Tibial nerve (tissue), 4 donors: Measurements from ENCODE around the gene BBS10. TPM values are rescaled to one million over a fixed set of nuclear protein-coding genes. Genes with fewer than 3 reads are reported as not detected.
"Not testable (repeated sequence)": the region's sequence is repeated elsewhere in the genome, so short reads cannot be mapped to it uniquely, and the experiment has no call there.

ENCODE experiments used
- DNase-seq, 2 donors: peaks; one replicate each; pipeline ENCODE4 v3.0.0-alpha.2; 2019; ENCODE audit warnings: low spot score in 2 of 2
- H3K27ac ChIP-seq, 4 donors: fragments of 200-600 bp; sonication (generic) in 3 of 4; one replicate each; pipeline ENCODE4 v1.5.1; 2017 to 2019; ENCODE audit warnings: mild to moderate bottlenecking in 1 of 4
- H3K27me3 ChIP-seq, 2 donors: fragments of 200-600 bp; sonication (generic) in 1 of 2; one replicate each; pipeline versions ENCODE4 v1.5.1 to v1.6.0; 2017 to 2019
- H3K36me3 ChIP-seq, 3 donors: fragments of 200-600 bp; sonication (generic); one replicate each; pipeline ENCODE4 v1.5.1; 2018 to 2019
- H3K4me1 ChIP-seq, 4 donors: fragments of 200-600 bp; sonication (generic) in 3 of 4; one replicate each; pipeline ENCODE4 v1.5.1; 2017 to 2019
- H3K4me3 ChIP-seq, 4 donors: fragments of 200-600 bp; sonication (generic) in 3 of 4; one replicate each; pipeline ENCODE4 v1.5.1; 2017 to 2019; ENCODE audit warnings: mild to moderate bottlenecking in 1 of 4, moderate library complexity in 1 of 4
- H3K9me3 ChIP-seq, 4 donors: fragments of 200-600 bp; sonication (generic) in 3 of 4; one replicate each; pipeline ENCODE4 v1.5.1; 2017 to 2019
- CTCF ChIP-seq, 5 experiments: fragments of 200-600 bp in 3 of 5; fragments of 450-650 bp in 2 of 5; sonication (generic) in 3 of 5; IDR thresholded peaks; one replicate each; pipeline ENCODE4 v1.5.1; 2016 to 2019; ENCODE audit warnings: antibody characterized with exemption in 5 of 5, mild to moderate bottlenecking in 3 of 5, moderate library complexity in 2 of 5
- EP300 ChIP-seq, 2 donors: sonication (generic); formaldehyde crosslinking; IDR thresholded peaks; one replicate each; pipeline ENCODE4 v1.6.1; 2017; ENCODE audit warnings: antibody characterized with exemption in 2 of 2, mild to moderate bottlenecking in 1 of 2
- POLR2A ChIP-seq, 2 donors: fragments of 450-650 bp; IDR thresholded peaks; one replicate each; pipeline ENCODE4 v1.6.1; 2017; ENCODE audit warnings: antibody characterized with exemption in 2 of 2, mild to moderate bottlenecking in 2 of 2, moderate library complexity in 2 of 2
- WGBS, 2 donors: methylation state at CpG; one replicate each; pipeline ENCODE4 v1.1.5; 2018; 5-methylcytosine and 5-hydroxymethylcytosine counted together
- total RNA-seq, 4 donors: library from RNA; depleted of rRNA; stranded (reverse); fragments of >200 nt; gene quantifications; one replicate each; pipeline ENCODE4 v1.1.0, GENCODE V29; 2016

The BBS10 gene
- total RNA-seq, 4 donors from 2014 or later, result 10.8 to 22.0 (median 17.6) TPM

- Histone ChIP-seq H3K27me3 (no peaks in the 10 kb centered on the region), H3K4me1 (no peaks in the 10 kb centered on the region), H3K4me3 (no peak overlapping the region), H3K27ac (no peak overlapping the region), H3K9me3 (no peaks in the 10 kb centered on the region), H3K36me3 (peaks cover 0 to 58% (median 11%) of the 10 kb centered on the region in 3 donors)
- no peak for DNase-seq
- TF ChIP-seq EP300 (IDR thresholded peaks at IDR 0.05) (no peak), POLR2A (IDR thresholded peaks at IDR 0.05) (no peak), CTCF (IDR thresholded peaks at IDR 0.05) (no peak)
- WGBS, 2 donors, result 96 to 98% methylated on average over 1 of the region's 1 CpG
Observed at GRCh38 chr12:76379261-76379660, 31.0 kb upstream of the BBS10 start.

- H3K4me1 ChIP-seq, H3K9me3 ChIP-seq, H3K27me3 ChIP-seq, DNase-seq, H3K27ac ChIP-seq, H3K4me3 ChIP-seq: not testable (repeated sequence)
- 91 to 100% methylated on average over 1 of the region's 1 CpG for WGBS, 2 donors
- H3K36me3 ChIP-seq, result peaks cover 0 to 60% (median 11%) of the 10 kb centered on the region in 3 donors
Observed at GRCh38 chr12:76376876-76377275, 28.7 kb upstream of the BBS10 start.

- H3K36me3 ChIP-seq, result peaks cover 0 to 65% (median 11%) of the 10 kb centered on the region in 3 donors
- H3K27ac ChIP-seq, result no peak overlapping the region
- no peak overlapping the region for H3K4me3 ChIP-seq
- H3K4me1 ChIP-seq, result no peaks in the 10 kb centered on the region
- no peaks in the 10 kb centered on the region for H3K9me3 ChIP-seq
- H3K27me3 ChIP-seq, result no peaks in the 10 kb centered on the region
- no peak for TF ChIP-seq EP300 (IDR thresholded peaks at IDR 0.05)
- DNase-seq, result no peak
Observed at GRCh38 chr12:76375939-76376338, 27.7 kb upstream of the BBS10 start.

- no peak for TF ChIP-seq POLR2A (IDR thresholded peaks at IDR 0.05)
- no peak for TF ChIP-seq EP300 (IDR thresholded peaks at IDR 0.05)
- no peak for TF ChIP-seq CTCF (IDR thresholded peaks at IDR 0.05)
- 90% methylated on average over 1 of the region's 1 CpG for WGBS, 2 donors
- H3K4me3 ChIP-seq, result no peak overlapping the region
- no peak overlapping the region for H3K27ac ChIP-seq
- H3K27me3 ChIP-seq, result no peaks in the 10 kb centered on the region
- H3K36me3 ChIP-seq, result peaks cover 0 to 69% (median 11%) of the 10 kb centered on the region in 3 donors
- no peaks in the 10 kb centered on the region for H3K9me3 ChIP-seq
- H3K4me1 ChIP-seq, result no peaks in the 10 kb centered on the region
- no peak for DNase-seq
Observed at GRCh38 chr12:76375470-76375869, 27.3 kb upstream of the BBS10 start.

- H3K27me3 ChIP-seq, result no peaks in the 10 kb centered on the region
- H3K4me1 ChIP-seq, result no peaks in the 10 kb centered on the region
- H3K9me3 ChIP-seq, result no peaks in the 10 kb centered on the region
- DNase-seq, result no peak
- no peak overlapping the region for H3K27ac ChIP-seq
- no peak overlapping the region for H3K4me3 ChIP-seq
- 91 to 92% methylated on average over 1 of the region's 1 CpG for WGBS, 2 donors
- TF ChIP-seq POLR2A (IDR thresholded peaks at IDR 0.05), result no peak
- peaks cover 0 to 79% (median 11%) of the 10 kb centered on the region in 3 donors for H3K36me3 ChIP-seq
Observed at GRCh38 chr12:76374386-76375020, 26.3 kb upstream of the BBS10 start.

- TF ChIP-seq POLR2A (IDR thresholded peaks at IDR 0.05) (no peak), CTCF (IDR thresholded peaks at IDR 0.05) (no peak), EP300 (IDR thresholded peaks at IDR 0.05) (no peak)
- WGBS, 2 donors, result 95 to 97% methylated on average over 1 of the region's 1 CpG
- Histone ChIP-seq H3K27me3 (no peaks in the 10 kb centered on the region), H3K27ac (no peak overlapping the region), H3K4me3 (no peak overlapping the region), H3K36me3 (peaks cover 0 to 84% (median 5%) of the 10 kb centered on the region in 3 donors), H3K9me3 (peaks cover 0 to 8% (median 1%) of the 10 kb centered on the region in 4 donors), H3K4me1 (no peaks in the 10 kb centered on the region)
- DNase-seq, result no peak
Observed at GRCh38 chr12:76368230-76368629, 20.0 kb upstream of the BBS10 start.

- Histone ChIP-seq H3K4me1 (no peaks in the 10 kb centered on the region), H3K4me3 (no peak overlapping the region), H3K9me3 (peaks cover 0 to 8% (median 1%) of the 10 kb centered on the region in 4 donors), H3K27me3 (no peaks in the 10 kb centered on the region), H3K36me3 (peaks cover 0 to 73% (median 5%) of the 10 kb centered on the region in 3 donors), H3K27ac (no peak overlapping the region)
- WGBS, 2 donors, result 94 to 97% methylated on average over 1 of the region's 1 CpG
- DNase-seq, result no peak
- TF ChIP-seq EP300 (IDR thresholded peaks at IDR 0.05) (no peak), POLR2A (IDR thresholded peaks at IDR 0.05) (no peak), CTCF (IDR thresholded peaks at IDR 0.05) (no peak)
Observed at GRCh38 chr12:76366163-76366562, 17.9 kb upstream of the BBS10 start.

GRCh38 chr12:76364131-76364530 is 15.9 kb upstream of the BBS10 start:
- H3K4me3 ChIP-seq, H3K4me1 ChIP-seq, DNase-seq, H3K9me3 ChIP-seq, H3K27ac ChIP-seq, H3K27me3 ChIP-seq: not testable (repeated sequence)
- peaks cover 0 to 70% (median 5%) of the 10 kb centered on the region in 3 donors for H3K36me3 ChIP-seq
- 95 to 98% methylated on average over 5 of the region's 5 CpGs for WGBS, 2 donors
